GM23338 (cell line): Measurements from ENCODE around the gene TRUB2. TPM values are rescaled to one million over a fixed set of nuclear protein-coding genes. Genes with fewer than 3 reads are reported as not detected.

Experiments
- ATAC-seq: fragments of 200-7000 bp; cut with Tn5 transposase; 3 replicates; pipeline ENCODE4 v1.9.1; 2020
- DNase-seq: peaks from one replicate; pipeline ENCODE4 v3.0.0-alpha.2; 2015; ENCODE audit warnings: low spot score
- H2AFZ ChIP-seq: fragments of 200-600 bp; sonication (generic); 2 replicates; pipeline ENCODE4 v1.8.0; 2016; ENCODE audit warnings: antibody characterized with exemption, mild to moderate bottlenecking, moderate library complexity
- H3F3A ChIP-seq: fragments of 200-600 bp; sonication (generic); replicated peaks from 2 replicates; pipeline ENCODE4 v1.8.0; 2017; ENCODE audit warnings: antibody characterized with exemption, mixed run types, low read depth
- H3K27ac ChIP-seq: fragments of 200-600 bp; sonication (generic); 2 replicates; pipeline ENCODE4 v1.6.1; 2016; ENCODE audit warnings: low read depth
- H3K27me3 ChIP-seq: fragments of 200-600 bp; sonication (generic); 2 replicates; pipeline ENCODE4 v1.8.0; 2016; ENCODE audit warnings: mild to moderate bottlenecking, mixed run types, moderate library complexity; ENCODE audit not compliant: insufficient read depth
- H3K36me3 ChIP-seq: fragments of 200-600 bp; sonication (generic); 2 replicates; pipeline ENCODE4 v1.8.0; 2016; ENCODE audit warnings: mild to moderate bottlenecking; ENCODE audit not compliant: insufficient read depth
- H3K4me1 ChIP-seq: fragments of 200-600 bp; sonication (generic); 2 replicates; pipeline ENCODE4 v1.8.0; 2016; ENCODE audit warnings: mild to moderate bottlenecking, moderate library complexity; ENCODE audit not compliant: insufficient read depth
- H3K4me2 ChIP-seq: fragments of 200-600 bp; sonication (generic); 2 replicates; pipeline ENCODE4 v1.7.1; 2017; ENCODE audit warnings: mixed run types
- H3K4me3 ChIP-seq: fragments of 200-600 bp; sonication (generic); 2 replicates; pipeline ENCODE4 v1.6.1; 2016; ENCODE audit warnings: mixed run types
- H3K79me2 ChIP-seq: fragments of 200-600 bp; sonication (generic); replicated peaks from 2 replicates; pipeline ENCODE4 v1.8.0; 2017; ENCODE audit warnings: mild to moderate bottlenecking; ENCODE audit not compliant: insufficient read depth
- H3K9me2 ChIP-seq: fragments of 200-600 bp; sonication (generic); 2 replicates; pipeline ENCODE4 v1.8.0; 2017; ENCODE audit not compliant: insufficient read depth
- H4K20me1 ChIP-seq: fragments of 200-600 bp; sonication (generic); replicated peaks from 2 replicates; pipeline ENCODE4 v1.8.0; 2017; ENCODE audit warnings: mild to moderate bottlenecking; ENCODE audit not compliant: insufficient read depth
- H3K27ac Mint-ChIP-seq: 2 replicates; pipeline ENCODE4 v1.8.0; 2020; ENCODE audit warnings: inconsistent platforms, mild to moderate bottlenecking, moderate library complexity, mixed read lengths
- H3K27me3 Mint-ChIP-seq: 3 replicates; pipeline ENCODE4 v1.8.0; 2022; ENCODE audit warnings: low read depth, mild to moderate bottlenecking, moderate library complexity, mixed read lengths, inconsistent platforms; ENCODE audit not compliant: insufficient read depth, poor library complexity
- H3K36me3 Mint-ChIP-seq: 3 replicates; pipeline ENCODE4 v1.8.0; 2021; ENCODE audit warnings: low read depth, mild to moderate bottlenecking, inconsistent platforms, moderate library complexity, mixed read lengths
- H3K4me1 Mint-ChIP-seq: 3 replicates; pipeline ENCODE4 v1.8.0; 2020; ENCODE audit warnings: mild to moderate bottlenecking, inconsistent platforms, mixed read lengths
- H3K4me3 Mint-ChIP-seq: 3 replicates; pipeline ENCODE4 v1.8.0; 2021; ENCODE audit warnings: moderate library complexity, mild to moderate bottlenecking, inconsistent platforms, mixed read lengths
- H3K9me3 Mint-ChIP-seq: 3 replicates; pipeline ENCODE4 v1.8.0; 2020; ENCODE audit warnings: moderate library complexity, mild to moderate bottlenecking, inconsistent platforms, mixed read lengths
- CREB1 ChIP-seq: fragments of 250-450 bp; sonication (Bioruptor Pico); IDR thresholded peaks from 2 replicates; pipeline ENCODE4 v1.5.0; 2020; ENCODE audit warnings: low read depth, mild to moderate bottlenecking, moderate library complexity
- EZH2 ChIP-seq: fragments of 200-600 bp; sonication (generic); IDR thresholded peaks from one replicate; pipeline ENCODE4 v1.8.0; 2017; ENCODE audit warnings: antibody characterized with exemption, mild to moderate bottlenecking, low read depth; ENCODE audit not compliant: unreplicated experiment
- EZH2phosphoT487 ChIP-seq: fragments of 200-600 bp; sonication (generic); IDR thresholded peaks from one replicate; pipeline ENCODE4 v1.8.1; 2018; ENCODE audit warnings: antibody characterized with exemption; ENCODE audit not compliant: unreplicated experiment
- JUNB ChIP-seq: IDR thresholded peaks from one replicate; pipeline ENCODE4 v1.6.1; 2016; ENCODE audit warnings: antibody characterized with exemption; ENCODE audit not compliant: unreplicated experiment
- NANOG ChIP-seq: IDR thresholded peaks from 2 replicates; pipeline ENCODE4 v1.6.1; 2016; ENCODE audit warnings: antibody characterized with exemption, borderline replicate concordance
- POLR2AphosphoS5 ChIP-seq: IDR thresholded peaks from 2 replicates; pipeline ENCODE4 v1.6.1; 2016; ENCODE audit warnings: antibody characterized with exemption, low read depth
- REST ChIP-seq: IDR thresholded peaks from one replicate; pipeline ENCODE4 v1.6.1; 2018; ENCODE audit warnings: antibody characterized with exemption; ENCODE audit not compliant: unreplicated experiment
- STAT1 ChIP-seq: IDR thresholded peaks from one replicate; pipeline ENCODE4 v1.6.1; 2016; ENCODE audit warnings: antibody characterized with exemption; ENCODE audit not compliant: unreplicated experiment
- ZNF114 ChIP-seq: fragments of 250-450 bp; sonication (Bioruptor Pico); IDR thresholded peaks from 2 replicates; pipeline ENCODE4 v1.5.0; 2020; ENCODE audit warnings: mild to moderate bottlenecking, moderate library complexity
- ZNF331 ChIP-seq: fragments of 250-450 bp; sonication (Bioruptor Pico); IDR thresholded peaks from 2 replicates; pipeline ENCODE4 v1.5.0; 2020; ENCODE audit warnings: low read depth, mild to moderate bottlenecking, moderate library complexity
- ZNF462 ChIP-seq: fragments of 250-450 bp; sonication (Bioruptor Pico); IDR thresholded peaks from 2 replicates; pipeline ENCODE4 v1.5.0; 2020; ENCODE audit warnings: mild to moderate bottlenecking, moderate library complexity
- polyA plus RNA-seq: library from polyadenylated mRNA; unstranded; fragments of >200 nt; fragmentation: Nextera tagmentation; extraction: Ambion mirVana; gene quantifications from 2 replicates; pipeline ENCODE4 v1.2.1, GENCODE V29; 2016
- total RNA-seq: library from RNA; depleted of rRNA; stranded (reverse); fragments of >200 nt; shearing (Covaris generic); gene quantifications from 2 replicates; pipeline ENCODE4 v1.2.3, GENCODE V29; 2014
- TF ChIP-seq, protein P1 (sequence below): IDR thresholded peaks from 2 replicates; pipeline ENCODE4 v1.6.1; 2016; ENCODE audit warnings: antibody characterized with exemption
- TF ChIP-seq, protein P2 (sequence below), 2 experiments: fragments of 200-600 bp in 1 of 2; sonication (generic) in 1 of 2; conservative IDR thresholded peaks; 2 replicates each; pipeline versions ENCODE4 v1.5.1 to v1.6.1; 2016 to 2017; ENCODE audit warnings: antibody characterized with exemption in 2 of 2, low read depth in 2 of 2, mild to moderate bottlenecking in 2 of 2, moderate library complexity in 1 of 2

Gene TRUB2
- total and polyA plus RNA-seq, 2 experiments from 2014 or later, result 15.4 to 31.4 TPM

DNA sequence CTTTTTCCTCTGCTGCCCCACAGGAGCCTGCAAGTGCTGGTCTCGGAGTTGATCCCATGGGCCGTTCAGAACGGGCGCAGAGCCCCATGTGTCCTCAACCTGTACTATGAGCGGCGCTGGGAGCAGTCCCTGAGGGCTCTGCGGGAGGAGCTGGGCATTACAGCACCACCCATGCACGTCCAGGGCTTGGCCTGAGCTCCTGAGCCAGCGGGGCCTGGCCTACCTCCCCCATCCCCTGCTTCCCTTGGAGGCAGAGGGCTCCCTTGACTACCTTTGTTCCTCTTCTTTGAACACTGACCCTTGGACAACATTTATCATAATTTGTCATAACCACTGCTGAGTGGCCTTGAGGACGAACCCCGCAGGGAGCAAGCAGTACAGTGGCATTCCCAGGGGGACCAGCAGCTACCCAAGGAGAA is 11.2 kb upstream of the TRUB2 start:
- Mint-ChIP-seq H3K27me3 (peaks cover 7% of the 10 kb centered on the region), H3K9me3 (no peaks in the 10 kb centered on the region), H3K4me3 (no peak overlapping the region), H3K36me3 (peaks cover 2% of the 10 kb centered on the region; the same call in 1 of the 3 replicates), H3K27ac (no peak overlapping the region), H3K4me1 (no peaks in the 10 kb centered on the region)
- no peak for TF ChIP-seq ZNF114
- no peak for TF ChIP-seq ZNF462 (CRISPR knock-in tag)
- TF ChIP-seq, protein P1, sequence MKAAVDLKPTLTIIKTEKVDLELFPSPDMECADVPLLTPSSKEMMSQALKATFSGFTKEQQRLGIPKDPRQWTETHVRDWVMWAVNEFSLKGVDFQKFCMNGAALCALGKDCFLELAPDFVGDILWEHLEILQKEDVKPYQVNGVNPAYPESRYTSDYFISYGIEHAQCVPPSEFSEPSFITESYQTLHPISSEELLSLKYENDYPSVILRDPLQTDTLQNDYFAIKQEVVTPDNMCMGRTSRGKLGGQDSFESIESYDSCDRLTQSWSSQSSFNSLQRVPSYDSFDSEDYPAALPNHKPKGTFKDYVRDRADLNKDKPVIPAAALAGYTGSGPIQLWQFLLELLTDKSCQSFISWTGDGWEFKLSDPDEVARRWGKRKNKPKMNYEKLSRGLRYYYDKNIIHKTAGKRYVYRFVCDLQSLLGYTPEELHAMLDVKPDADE, result no peak
- TF ChIP-seq, protein P2, sequence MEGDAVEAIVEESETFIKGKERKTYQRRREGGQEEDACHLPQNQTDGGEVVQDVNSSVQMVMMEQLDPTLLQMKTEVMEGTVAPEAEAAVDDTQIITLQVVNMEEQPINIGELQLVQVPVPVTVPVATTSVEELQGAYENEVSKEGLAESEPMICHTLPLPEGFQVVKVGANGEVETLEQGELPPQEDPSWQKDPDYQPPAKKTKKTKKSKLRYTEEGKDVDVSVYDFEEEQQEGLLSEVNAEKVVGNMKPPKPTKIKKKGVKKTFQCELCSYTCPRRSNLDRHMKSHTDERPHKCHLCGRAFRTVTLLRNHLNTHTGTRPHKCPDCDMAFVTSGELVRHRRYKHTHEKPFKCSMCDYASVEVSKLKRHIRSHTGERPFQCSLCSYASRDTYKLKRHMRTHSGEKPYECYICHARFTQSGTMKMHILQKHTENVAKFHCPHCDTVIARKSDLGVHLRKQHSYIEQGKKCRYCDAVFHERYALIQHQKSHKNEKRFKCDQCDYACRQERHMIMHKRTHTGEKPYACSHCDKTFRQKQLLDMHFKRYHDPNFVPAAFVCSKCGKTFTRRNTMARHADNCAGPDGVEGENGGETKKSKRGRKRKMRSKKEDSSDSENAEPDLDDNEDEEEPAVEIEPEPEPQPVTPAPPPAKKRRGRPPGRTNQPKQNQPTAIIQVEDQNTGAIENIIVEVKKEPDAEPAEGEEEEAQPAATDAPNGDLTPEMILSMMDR (conservative IDR thresholded peaks at IDR 0.05; ENCODE audit: low read depth in 2 of 2), result no peak
- TF ChIP-seq POLR2AphosphoS5, result no peak
- TF ChIP-seq ZNF331, result no peak
- TF ChIP-seq CREB1 (CRISPR knock-in tag), result no peak
- TF ChIP-seq JUNB, result no peak
- TF ChIP-seq EZH2phosphoT487, result no peak
- no peak for TF ChIP-seq STAT1
- no peak for TF ChIP-seq REST
- TF ChIP-seq EZH2, result no peak
- TF ChIP-seq NANOG, result no peak
- Histone ChIP-seq H3K27me3 (no peaks in the 10 kb centered on the region), H3F3A (no peaks in the 10 kb centered on the region), H3K27ac (no peak overlapping the region), H4K20me1 (no peaks in the 10 kb centered on the region), H3K79me2 (no peaks in the 10 kb centered on the region), H3K9me2 (no peaks in the 10 kb centered on the region), H3K4me3 (no peak overlapping the region), H3K4me1 (no peaks in the 10 kb centered on the region), H3K36me3 (no peaks in the 10 kb centered on the region), H2AFZ (no peak overlapping the region), H3K4me2 (no peak overlapping the region)
- no peak for DNase-seq
- ATAC-seq, result no peak
